Articular chondrocyte of knee joint (primary cell): ENCODE results near the gene NOP56. TPM values are rescaled to one million over a fixed set of nuclear protein-coding genes. Genes with fewer than 3 reads are reported as not detected.

ENCODE experiments used
- small RNA-seq: library from RNA; depleted of rRNA; stranded (forward); fragments of <200 nt; gene quantifications from one replicate; pipeline ENCODE3, GENCODE V24; 2012
- total RNA-seq: library from RNA; depleted of rRNA; stranded (reverse); fragments of >200 nt; gene quantifications from 2 replicates; pipeline ENCODE4 v1.2.3, GENCODE V29; 2012

The NOP56 gene
- 61.9 and 66.6 TPM in 2 replicates for total RNA-seq

GRCh38 chr20:2651772-2652723 is at the start of gene NOP56:
Gene NOP56 (plus strand): TSS chr20:2652632. CDS start chr20:2652661, 29 bp downstream.

GRCh38 chr20:2663887-2664719 is 11.7 kb downstream of the NOP56 start, which contains the start of gene IDH3B:
Gene IDH3B (minus strand): TSS chr20:2664216. CDS start chr20:2664188, 28 bp downstream.

GRCh38 chr20:2692036-2692885 is 39.8 kb downstream of the NOP56 start, which contains the start of gene EBF4:
Gene EBF4 (plus strand): TSS chr20:2692780. CDS start chr20:2693646, 866 bp downstream.

Small RNA genes within 50 kb of the gene (small RNA-seq; reads per million reads assigned to genes)
- gene SNORA51 (not detected), gene SNORD110 (not detected), gene SNORD56 (not detected), gene SNORD57 (not detected), gene SNORD86 (not detected)

Other genes starting within 250 kb of the NOP56 start
- 79.1 and 92.8 TPM in 2 replicates for gene SNRPB, start 181.8 kb upstream of the NOP56 start, total RNA-seq
- gene ZNF343, start 143.7 kb upstream of the NOP56 start, total RNA-seq = 7.4 and 18.9 TPM in 2 replicates
- not detected in 2 replicates for gene TMC2, start 116.1 kb upstream of the NOP56 start, total RNA-seq
- gene IDH3B, start 11.6 kb downstream of the NOP56 start, total RNA-seq = 66.7 and 72.4 TPM in 2 replicates
- 0.76 and 1.3 TPM in 2 replicates for gene EBF4, start 40.1 kb downstream of the NOP56 start, total RNA-seq
- 0.13 and 0.22 TPM in 2 replicates for gene CPXM1, start 148.0 kb downstream of the NOP56 start, total RNA-seq
- gene C20orf141, start 162.4 kb downstream of the NOP56 start, total RNA-seq = 0.32 TPM in 1 of 2 replicates, not detected in the other
- under 0.01 TPM in 1 of 2 replicates, not detected in the other for gene TMEM239, start 163.7 kb downstream of the NOP56 start, total RNA-seq
- gene PCED1A, start 188.0 kb downstream of the NOP56 start, total RNA-seq = 15.2 and 19.1 TPM in 2 replicates
- 24.8 and 29.0 TPM in 2 replicates for gene VPS16, start 188.1 kb downstream of the NOP56 start, total RNA-seq
- gene PTPRA, start 220.8 kb downstream of the NOP56 start, total RNA-seq = 55.6 and 56.3 TPM in 2 replicates